HG02678 (cell line): ENCODE measurements around the gene BCL6.
"Not testable (repeated sequence)": the region's sequence is repeated elsewhere in the genome, so short reads cannot be mapped to it uniquely, and the experiment has no call there.

ENCODE experiments used
- ATAC-seq: cut with Tn5 transposase; IDR thresholded peaks from one replicate; pipeline ENCODE4 v1.9.1; 2021; ENCODE audit warnings: mild to moderate bottlenecking, moderate library complexity; ENCODE audit not compliant: unreplicated experiment

The BCL6 gene

GRCh38 chr3:187681756-187682155 is 63.5 kb downstream of the BCL6 start:
- ATAC-seq: not testable (repeated sequence)

GRCh38 chr3:187679638-187680396 is 65.5 kb downstream of the BCL6 start:
- ATAC-seq: peak; percentile 83

DNA sequence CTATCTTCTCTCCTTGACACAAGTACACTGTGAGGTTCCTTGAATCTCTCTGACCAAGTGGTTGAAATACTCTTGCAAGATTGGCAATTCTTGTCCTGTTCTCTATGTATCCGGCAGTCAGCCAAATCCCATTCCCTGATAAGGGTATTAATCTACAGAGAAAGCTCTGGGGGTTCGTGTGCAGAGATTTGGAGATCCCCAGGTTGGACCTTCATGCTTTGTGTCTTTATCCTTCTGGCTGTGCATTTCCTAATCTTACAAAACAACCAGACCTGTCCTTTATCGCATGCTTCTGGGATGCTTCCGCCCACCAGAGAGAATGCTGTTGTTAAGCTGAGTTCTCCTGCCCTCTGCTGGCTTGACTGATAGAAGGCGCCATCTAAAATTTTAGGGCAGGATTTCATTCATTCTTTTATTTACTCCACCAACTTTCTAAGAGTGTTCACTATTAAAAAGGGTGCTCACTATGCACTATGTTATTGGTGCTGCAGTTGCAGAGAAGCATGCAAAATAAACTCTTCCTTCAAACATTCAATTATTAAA is 66.5 kb downstream of the BCL6 start:
- ATAC-seq: no peak

- no peak for ATAC-seq
These were observed 67.7 kb downstream of the BCL6 start for GRCh38 chr3:187677604-187678003.

- ATAC-seq: no peak
These were observed 72.3 kb downstream of the BCL6 start for GRCh38 chr3:187673012-187673411.
